Retinal pigment epithelial cell (primary cell): ENCODE data around the gene GPC3.
"Not testable (repeated sequence)": the region's sequence is repeated elsewhere in the genome, so short reads cannot be mapped to it uniquely, and the experiment has no call there.

Experiments
- DNase-seq: peaks from one replicate; pipeline ENCODE4 v3.0.0-alpha.2; 2010; ENCODE audit warnings: low read depth
- H3K4me3 ChIP-seq: 2 replicates; pipeline ENCODE4 v1.5.1; 2011; ENCODE audit warnings: mild to moderate bottlenecking, low read length, control low read depth, moderate library complexity
- TF ChIP-seq, protein P1 (sequence below): conservative IDR thresholded peaks from 2 replicates; pipeline ENCODE4 v1.5.1; 2011; ENCODE audit warnings: low read depth, low read length, control low read depth, inconsistent platforms

Gene GPC3

DNA sequence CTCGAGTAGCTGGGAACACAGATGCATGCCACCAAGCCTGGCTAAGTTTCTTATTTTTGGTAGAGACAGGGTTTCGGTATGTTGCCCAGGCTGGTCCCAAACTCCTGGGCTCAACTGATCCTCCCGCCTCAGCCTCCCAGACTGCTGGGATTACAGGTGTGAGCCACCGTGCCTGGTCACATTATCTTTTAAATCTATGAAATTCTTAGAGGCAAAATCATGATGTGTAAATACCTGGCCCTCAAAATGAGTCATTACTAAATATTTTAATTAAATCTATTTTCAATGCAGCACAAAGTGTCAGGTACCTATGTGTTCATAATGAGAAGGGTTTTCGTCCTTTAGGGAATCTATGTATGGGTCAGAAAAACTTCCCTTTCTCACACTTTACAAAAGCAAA lies 347.6 kb downstream of the GPC3 start:
- TF ChIP-seq, protein P1, sequence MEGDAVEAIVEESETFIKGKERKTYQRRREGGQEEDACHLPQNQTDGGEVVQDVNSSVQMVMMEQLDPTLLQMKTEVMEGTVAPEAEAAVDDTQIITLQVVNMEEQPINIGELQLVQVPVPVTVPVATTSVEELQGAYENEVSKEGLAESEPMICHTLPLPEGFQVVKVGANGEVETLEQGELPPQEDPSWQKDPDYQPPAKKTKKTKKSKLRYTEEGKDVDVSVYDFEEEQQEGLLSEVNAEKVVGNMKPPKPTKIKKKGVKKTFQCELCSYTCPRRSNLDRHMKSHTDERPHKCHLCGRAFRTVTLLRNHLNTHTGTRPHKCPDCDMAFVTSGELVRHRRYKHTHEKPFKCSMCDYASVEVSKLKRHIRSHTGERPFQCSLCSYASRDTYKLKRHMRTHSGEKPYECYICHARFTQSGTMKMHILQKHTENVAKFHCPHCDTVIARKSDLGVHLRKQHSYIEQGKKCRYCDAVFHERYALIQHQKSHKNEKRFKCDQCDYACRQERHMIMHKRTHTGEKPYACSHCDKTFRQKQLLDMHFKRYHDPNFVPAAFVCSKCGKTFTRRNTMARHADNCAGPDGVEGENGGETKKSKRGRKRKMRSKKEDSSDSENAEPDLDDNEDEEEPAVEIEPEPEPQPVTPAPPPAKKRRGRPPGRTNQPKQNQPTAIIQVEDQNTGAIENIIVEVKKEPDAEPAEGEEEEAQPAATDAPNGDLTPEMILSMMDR: no peak
- no peak for DNase-seq

DNA sequence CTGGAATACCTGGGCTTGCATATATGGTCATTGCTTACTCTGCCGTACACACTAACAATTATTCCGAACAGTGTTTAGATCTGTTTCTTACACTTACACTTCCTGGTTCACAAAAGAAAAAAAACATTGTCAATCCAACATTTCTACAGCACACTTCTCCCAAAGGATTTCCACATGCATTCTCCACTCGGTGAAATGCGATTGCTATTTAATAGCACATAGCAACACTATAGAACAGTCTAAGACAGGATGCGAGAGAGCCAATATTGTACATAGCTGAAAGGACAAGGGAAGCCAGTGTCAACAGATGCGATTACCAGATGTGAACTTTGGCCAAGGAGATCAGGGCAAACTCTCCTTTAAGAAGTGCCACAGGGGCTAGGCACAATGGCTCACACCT lies 349.4 kb downstream of the GPC3 start:
- H3K4me3 ChIP-seq: no peak overlapping the region
- DNase-seq: no peak
- TF ChIP-seq, protein P1: no peak

More for the DNA sequence above, 347.6 kb downstream of the GPC3 start:
- H3K4me3 ChIP-seq: no peak overlapping the region

DNA sequence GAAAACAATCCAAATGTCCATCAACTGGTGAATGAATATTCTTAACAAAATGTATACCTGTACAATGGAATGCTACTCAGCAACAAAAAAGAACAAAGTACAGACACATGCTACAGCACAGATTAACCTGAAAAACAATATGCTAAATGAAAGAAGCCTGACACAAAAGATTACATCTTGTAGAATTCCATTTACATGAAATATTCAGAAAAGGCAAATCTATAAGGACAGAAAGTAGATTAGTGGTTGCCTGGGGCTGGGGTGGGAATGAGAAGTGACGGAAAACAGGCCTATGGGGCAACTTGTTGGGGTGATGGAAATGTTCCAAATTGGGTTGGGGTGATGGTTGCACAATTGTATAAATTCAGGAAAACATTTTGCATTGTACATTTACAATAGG lies 351.0 kb downstream of the GPC3 start:
- TF ChIP-seq, protein P1: no peak
- DNase-seq: no peak
- no peak overlapping the region for H3K4me3 ChIP-seq

DNA sequence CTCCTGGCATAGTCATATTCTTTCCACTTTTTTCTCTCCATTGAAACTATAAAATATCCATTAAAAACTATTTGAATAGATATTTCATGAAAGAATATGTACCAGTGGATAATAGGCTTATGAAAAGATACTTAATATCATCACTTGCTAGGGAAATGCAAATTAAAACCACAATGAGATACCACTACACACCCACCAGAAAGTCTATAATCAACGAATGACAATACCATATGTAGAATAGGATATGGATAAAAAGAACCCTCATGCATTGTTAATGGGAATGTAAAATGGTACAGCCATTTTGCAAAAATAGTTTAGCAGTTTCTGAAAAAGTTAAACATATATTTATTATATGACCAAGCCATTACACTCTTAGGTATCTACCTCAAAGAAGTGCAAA lies 351.4 kb downstream of the GPC3 start:
- no peak for DNase-seq
- TF ChIP-seq, protein P1: no peak
- no peak overlapping the region for H3K4me3 ChIP-seq

DNA sequence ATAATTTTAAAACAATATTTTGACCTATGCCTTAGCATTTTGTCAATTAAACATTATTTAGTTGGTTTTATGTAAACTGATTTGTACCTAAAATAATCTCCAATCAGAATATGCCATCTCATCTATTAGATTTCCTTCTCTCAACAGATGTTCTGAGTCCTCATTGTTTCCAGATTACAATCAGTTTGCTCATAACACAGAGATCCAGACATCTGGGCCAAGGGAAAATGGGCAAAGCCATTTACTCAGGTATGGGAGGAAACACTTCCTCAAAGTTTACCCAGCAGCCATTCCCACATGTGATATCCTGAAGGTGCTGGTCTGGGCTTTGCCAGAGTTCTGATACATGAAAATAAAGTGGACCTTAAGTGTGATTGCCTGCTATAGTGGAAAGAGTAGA lies 352.2 kb downstream of the GPC3 start:
- no peak for DNase-seq
- H3K4me3 ChIP-seq: no peak overlapping the region
- TF ChIP-seq, protein P1: no peak

DNA sequence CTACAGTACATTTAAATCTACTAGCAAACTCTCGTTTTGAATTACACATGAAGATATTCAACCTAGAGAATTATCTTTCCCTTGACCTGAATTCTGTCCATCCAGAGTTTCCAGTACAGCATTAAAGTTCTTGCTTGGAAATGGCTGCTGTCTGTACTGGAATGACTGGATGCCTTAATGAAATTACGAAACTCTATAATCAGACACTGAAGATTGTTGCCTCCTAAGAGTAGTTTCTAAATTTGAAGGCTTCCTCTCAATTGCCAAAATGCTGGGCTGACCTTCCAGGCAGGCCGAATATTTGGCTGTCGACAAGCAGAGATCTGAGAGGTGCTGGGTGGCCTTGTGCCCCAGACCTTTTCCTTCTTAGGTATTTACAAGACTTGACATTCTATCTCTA lies 355.0 kb downstream of the GPC3 start:
- H3K4me3 ChIP-seq: no peak overlapping the region
- TF ChIP-seq, protein P1: no peak

DNA sequence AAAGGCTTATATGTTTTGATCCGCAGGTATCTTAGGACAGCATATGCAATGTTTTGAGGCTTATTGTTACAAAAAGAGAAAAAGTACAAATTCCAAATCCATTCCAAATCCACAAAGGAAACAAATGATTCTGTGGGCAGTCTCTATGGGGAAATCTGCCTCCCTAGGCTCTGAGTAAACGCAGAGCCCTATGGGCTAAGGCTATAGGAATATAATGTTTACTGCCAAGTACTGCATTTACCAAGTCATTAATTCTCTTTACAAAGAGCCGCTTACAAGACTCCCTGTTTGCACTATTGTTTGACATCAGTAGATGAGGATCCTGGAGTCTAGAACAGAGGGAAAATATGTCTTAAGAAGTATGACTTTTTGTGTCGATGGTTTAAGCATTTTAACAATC lies 357.7 kb downstream of the GPC3 start:
- no peak overlapping the region for H3K4me3 ChIP-seq
- DNase-seq: no peak
- TF ChIP-seq, protein P1: no peak

More for the DNA sequence above, 355.0 kb downstream of the GPC3 start:
- DNase-seq: no peak

DNA sequence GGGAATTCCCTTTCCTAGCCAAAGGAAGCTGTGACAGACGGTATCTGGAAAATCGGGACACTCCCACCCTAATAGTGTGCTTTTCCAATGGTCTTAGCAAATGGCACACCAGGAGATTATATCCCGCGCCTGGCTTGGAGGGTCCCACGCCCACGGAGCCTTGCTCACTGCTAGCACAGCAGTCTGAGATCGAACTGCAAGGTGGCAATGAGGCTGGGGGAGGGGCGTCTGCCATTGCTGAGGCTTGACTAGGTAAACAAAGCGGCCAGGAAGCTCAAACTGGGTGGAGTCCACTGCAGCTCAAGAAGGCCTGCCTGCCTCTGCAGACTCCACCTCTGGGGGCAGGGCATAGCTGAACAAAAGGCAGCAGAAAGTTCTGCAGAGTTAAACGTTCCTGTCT lies 364.0 kb downstream of the GPC3 start:
- not testable (repeated sequence) for DNase-seq

More for the DNA sequence above, 364.0 kb downstream of the GPC3 start:
- H3K4me3 ChIP-seq: not testable (repeated sequence)
